GM10847 (cell line): ENCODE measurements around the gene ZNF398.

Source experiments
- POLR2A ChIP-seq: IDR thresholded peaks from 2 replicates; pipeline ENCODE4 v1.6.1; 2011; ENCODE audit not compliant: insufficient read length; ENCODE audit errors: extremely low read depth

The ZNF398 gene

GRCh38 chr7:149147072-149147751, at the start of gene ZNF398:
Gene ZNF398 (plus strand): TSS chr7:149147453. CDS start chr7:149147743, 290 bp downstream.
- peak; percentile 51 for TF ChIP-seq POLR2A

GRCh38 chr7:149099058-149099457, 48.2 kb upstream of the ZNF398 start:
- no peak for TF ChIP-seq POLR2A

GRCh38 chr7:149100821-149101220, 46.4 kb upstream of the ZNF398 start:
- no peak for TF ChIP-seq POLR2A

GRCh38 chr7:149102666-149103065, 44.6 kb upstream of the ZNF398 start:
- TF ChIP-seq POLR2A, result no peak

GRCh38 chr7:149103424-149103823, 43.8 kb upstream of the ZNF398 start:
- TF ChIP-seq POLR2A, result no peak

- TF ChIP-seq POLR2A, result no peak
These were observed 43.0 kb upstream of the ZNF398 start for GRCh38 chr7:149104214-149104613.

- TF ChIP-seq POLR2A, result no peak
These were observed 42.5 kb upstream of the ZNF398 start for GRCh38 chr7:149104749-149105148.

GRCh38 chr7:149109969-149110368, 37.3 kb upstream of the ZNF398 start:
- TF ChIP-seq POLR2A, result no peak

GRCh38 chr7:149125189-149125862, 21.9 kb upstream of the ZNF398 start:
- TF ChIP-seq POLR2A, result no peak

- peak; percentile 98 for TF ChIP-seq POLR2A
These were observed 21.2 kb upstream of the ZNF398 start, which contains the start of gene ZNF425 for GRCh38 chr7:149125863-149126661. Gene ZNF425 (minus strand): TSS chr7:149126324. CDS start chr7:149126213, 111 bp downstream.

GRCh38 chr7:149126662-149127266, 20.5 kb upstream of the ZNF398 start:
- peak; percentile 7 for TF ChIP-seq POLR2A

GRCh38 chr7:149130572-149131198, 16.6 kb upstream of the ZNF398 start:
- no peak for TF ChIP-seq POLR2A

GRCh38 chr7:149133028-149133710, 14.1 kb upstream of the ZNF398 start:
- TF ChIP-seq POLR2A, result no peak

- no peak for TF ChIP-seq POLR2A
These were observed 11.1 kb upstream of the ZNF398 start for GRCh38 chr7:149136118-149136517.
